Hepatocyte (in vitro differentiated cells): ENCODE data around the gene CGAS.

Experiments used
- CTCF ChIP-seq: fragments of 200-600 bp; sonication (generic); IDR thresholded peaks from 2 replicates; pipeline ENCODE4 v1.5.1; 2016; ENCODE audit warnings: antibody characterized with exemption, mild to moderate bottlenecking; ENCODE audit not compliant: poor library complexity
- EZH2 ChIP-seq: fragments of 200-600 bp; sonication (generic); IDR thresholded peaks from 2 replicates; pipeline ENCODE4 v1.6.1; 2016; ENCODE audit warnings: antibody characterized with exemption, mild to moderate bottlenecking, borderline replicate concordance

DNA sequence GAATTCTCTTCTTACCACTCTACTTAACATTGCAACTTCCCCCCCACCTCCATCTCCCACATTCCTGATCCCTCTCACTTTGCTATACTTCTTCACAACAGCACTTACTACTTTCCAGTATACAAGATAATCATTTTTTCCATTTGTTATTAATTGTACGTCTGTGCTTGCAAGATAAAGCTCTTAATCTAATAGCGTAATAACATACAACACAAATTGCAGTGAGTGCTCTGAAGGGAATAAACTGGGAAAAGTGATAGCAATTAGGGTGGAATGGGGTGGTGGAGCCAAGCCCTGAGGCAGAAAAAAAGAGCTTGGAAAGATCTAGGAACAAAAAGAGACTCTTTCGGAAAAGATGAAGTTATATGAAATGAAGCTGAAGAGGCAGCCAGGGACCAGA is 8.5 kb downstream of the CGAS start:
- TF ChIP-seq EZH2 = no peak
- no peak for TF ChIP-seq CTCF
